GM19025 (cell line): Measurements from ENCODE around the gene NR5A2.

Experiments
- ATAC-seq: cut with Tn5 transposase; IDR thresholded peaks from one replicate; pipeline ENCODE4 v1.9.1; 2021; ENCODE audit warnings: mild to moderate bottlenecking, low read depth, moderate library complexity; ENCODE audit not compliant: unreplicated experiment

NR5A2 gene

GRCh38 chr1:200027264-200027823, at the start of gene NR5A2:
Gene NR5A2 (plus strand): TSS chr1:200027710. CDS start chr1:200027848, 138 bp downstream.
- ATAC-seq, result no peak

- no peak for ATAC-seq
Measured at GRCh38 chr1:199978408-199978940, 49.0 kb upstream of the NR5A2 start.

GRCh38 chr1:199979071-199979470, 48.4 kb upstream of the NR5A2 start:
- ATAC-seq, result no peak

GRCh38 chr1:199981584-199981983, 45.9 kb upstream of the NR5A2 start:
- no peak for ATAC-seq

GRCh38 chr1:199982606-199983005, 44.9 kb upstream of the NR5A2 start:
- no peak for ATAC-seq

GRCh38 chr1:199983531-199983930, 44.0 kb upstream of the NR5A2 start:
- no peak for ATAC-seq

- ATAC-seq, result no peak
Measured at GRCh38 chr1:199995096-199995685, 32.3 kb upstream of the NR5A2 start.

- ATAC-seq, result no peak
Measured at GRCh38 chr1:200005165-200005564, 22.3 kb upstream of the NR5A2 start.

GRCh38 chr1:200006711-200007110, 20.8 kb upstream of the NR5A2 start:
- no peak for ATAC-seq

- no peak for ATAC-seq
Measured at GRCh38 chr1:200015811-200016210, 11.7 kb upstream of the NR5A2 start.

GRCh38 chr1:200021577-200022238, 5.8 kb upstream of the NR5A2 start:
- ATAC-seq, result no peak

GRCh38 chr1:200022239-200022804, 5.2 kb upstream of the NR5A2 start:
- no peak for ATAC-seq

- ATAC-seq, result no peak
Measured at GRCh38 chr1:200028586-200029034, 1.1 kb downstream of the NR5A2 start.

GRCh38 chr1:200029035-200029821, 1.7 kb downstream of the NR5A2 start:
- no peak for ATAC-seq

GRCh38 chr1:200029822-200030152, 2.3 kb downstream of the NR5A2 start:
- no peak for ATAC-seq

- ATAC-seq, result no peak
Measured at GRCh38 chr1:200030791-200031190, 3.3 kb downstream of the NR5A2 start.

- no peak for ATAC-seq
Measured at GRCh38 chr1:200033511-200034261, 6.2 kb downstream of the NR5A2 start.

GRCh38 chr1:200034262-200034557, 6.7 kb downstream of the NR5A2 start:
- no peak for ATAC-seq

GRCh38 chr1:200034761-200035396, 7.4 kb downstream of the NR5A2 start:
- no peak for ATAC-seq
